HG03066 (cell line): Measurements from ENCODE around the gene HADH.
"Not testable (repeated sequence)": the region's sequence is repeated elsewhere in the genome, so short reads cannot be mapped to it uniquely, and the experiment has no call there.

Experiments
- ATAC-seq: cut with Tn5 transposase; IDR thresholded peaks from one replicate; pipeline ENCODE4 v1.9.1; 2021; ENCODE audit warnings: low read depth; ENCODE audit not compliant: unreplicated experiment

Gene HADH

DNA sequence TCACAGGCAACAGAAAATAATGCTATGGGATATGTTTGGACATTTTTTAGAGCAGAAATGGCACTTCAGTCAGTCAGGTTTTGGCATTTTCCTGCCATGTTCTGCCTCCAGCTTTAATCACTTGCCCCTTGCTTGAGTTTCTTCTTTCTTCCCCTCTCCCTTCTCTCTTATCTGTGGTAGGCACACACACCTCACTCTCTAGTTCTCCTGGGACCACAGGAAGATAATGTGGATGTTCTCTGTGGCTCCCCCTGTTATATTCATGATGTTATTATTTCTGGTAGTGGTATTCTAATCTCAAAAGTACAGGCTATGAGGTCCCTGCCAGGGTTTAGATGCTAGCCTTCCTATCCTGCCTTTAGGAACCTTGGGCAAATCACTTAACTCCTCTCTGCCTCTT is 5.2 kb downstream of the HADH start:
- ATAC-seq = no peak

DNA sequence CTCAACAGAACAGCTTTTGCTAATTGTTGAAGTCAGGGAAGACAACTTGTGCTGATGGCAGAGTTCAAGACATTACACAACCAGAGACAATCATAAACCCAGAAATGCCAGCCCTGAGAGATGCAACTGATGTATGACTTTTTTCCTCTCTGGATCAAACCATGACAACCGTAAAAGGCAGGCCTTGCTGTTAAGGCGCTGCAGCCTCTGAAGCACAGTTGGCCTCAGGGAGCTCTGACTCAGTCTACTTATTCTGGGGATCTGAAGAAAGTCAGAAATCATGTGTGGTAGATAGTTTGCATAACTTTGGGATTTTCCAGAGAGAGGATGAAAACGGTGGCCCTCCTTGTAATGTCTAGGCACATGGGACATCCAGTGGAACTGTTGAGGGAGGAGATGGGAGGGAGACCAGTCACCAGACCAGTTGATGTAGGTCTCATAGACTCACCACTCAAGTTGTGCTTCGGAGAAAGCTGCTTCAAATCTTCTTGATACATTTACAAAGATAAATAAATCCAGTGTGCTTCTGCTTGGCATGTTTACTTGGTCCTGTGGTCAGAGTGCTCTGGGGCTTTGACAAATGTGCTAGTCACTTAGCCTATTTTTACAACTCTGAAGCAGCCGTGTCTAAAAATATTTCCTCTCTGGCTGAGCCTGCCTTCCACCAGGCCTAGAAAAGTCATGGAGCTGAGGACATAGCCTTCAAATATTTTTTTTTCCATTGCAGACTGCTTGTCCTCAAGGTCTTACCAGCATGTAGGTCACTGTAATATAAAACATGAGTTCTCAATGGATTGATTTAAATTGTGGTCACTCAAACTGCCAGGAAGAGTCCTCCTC is 7.5 kb downstream of the HADH start:
- ATAC-seq = no peak

DNA sequence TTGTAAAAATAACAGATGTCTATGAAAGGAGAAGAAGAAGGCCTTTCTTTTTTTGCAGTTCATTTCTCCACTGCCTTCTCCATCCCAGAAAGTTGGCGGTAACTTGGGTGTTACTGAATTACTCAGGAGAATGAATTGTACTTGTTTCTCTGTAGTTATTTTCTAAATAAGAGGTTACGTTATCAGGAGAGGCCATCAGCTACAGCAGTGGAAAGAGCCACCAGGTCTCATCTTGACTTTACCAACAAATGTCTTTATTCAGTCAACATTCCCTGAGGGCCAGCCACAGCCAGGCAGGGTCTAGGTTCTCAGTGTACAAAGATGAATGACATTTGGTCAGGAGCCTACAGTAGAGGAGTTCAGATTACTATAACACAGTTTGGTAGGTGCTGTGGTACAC is 8.1 kb downstream of the HADH start:
- no peak for ATAC-seq

DNA sequence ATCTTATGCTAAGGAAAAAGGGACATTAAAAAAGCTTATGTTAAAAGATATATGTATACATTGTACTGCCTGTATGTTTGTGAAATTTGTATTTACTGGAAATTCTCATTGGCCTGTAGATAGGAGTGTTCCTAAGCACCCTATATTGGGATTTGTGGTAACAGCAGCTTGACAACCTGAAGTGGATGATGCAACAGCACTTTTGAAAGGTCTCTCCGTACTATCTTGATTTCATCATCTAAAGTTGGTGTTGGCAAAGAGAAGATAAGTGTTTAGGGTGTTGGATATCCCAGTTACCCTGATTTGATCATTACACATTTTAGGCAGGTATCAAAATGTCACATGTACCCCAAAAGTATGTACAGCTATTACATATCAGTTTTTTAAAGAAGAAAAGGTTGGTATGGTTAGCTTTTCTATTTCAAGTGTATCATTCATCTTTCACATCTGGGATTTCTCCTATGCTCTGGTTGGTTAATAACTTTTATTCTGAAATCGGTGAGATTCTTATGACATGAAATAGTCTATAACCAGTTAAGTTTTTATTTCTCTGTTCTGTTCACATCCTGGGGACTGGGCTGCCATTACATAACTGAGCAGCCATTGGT is 10.3 kb downstream of the HADH start:
- ATAC-seq = no peak

DNA sequence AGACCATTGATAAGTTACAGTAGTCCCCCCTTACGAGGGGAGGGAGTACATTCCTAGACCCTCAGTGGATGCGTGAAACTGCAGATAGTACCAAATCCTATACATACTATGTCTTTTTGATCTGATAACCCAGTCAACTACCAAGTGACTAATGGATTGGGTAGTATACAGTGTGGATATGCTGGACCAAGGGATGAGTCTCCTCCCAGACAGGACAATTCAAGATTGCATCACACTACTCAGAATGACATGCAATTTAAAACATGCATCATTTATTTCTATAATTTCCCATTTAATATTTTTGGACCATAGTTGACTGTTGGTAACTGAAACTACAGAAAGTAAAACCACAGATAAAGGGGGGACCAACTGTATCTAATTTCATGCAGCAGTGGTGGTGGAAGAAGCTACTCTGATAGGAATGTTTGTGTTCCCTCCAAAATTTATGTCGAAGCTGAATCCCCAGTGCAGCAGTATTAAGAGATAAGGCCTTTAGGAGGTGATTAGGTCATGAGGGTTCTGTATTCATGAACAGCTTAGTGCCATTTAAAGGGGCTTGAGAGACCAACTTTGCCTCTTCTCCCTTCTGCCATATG is 11.9 kb downstream of the HADH start:
- no peak for ATAC-seq

DNA sequence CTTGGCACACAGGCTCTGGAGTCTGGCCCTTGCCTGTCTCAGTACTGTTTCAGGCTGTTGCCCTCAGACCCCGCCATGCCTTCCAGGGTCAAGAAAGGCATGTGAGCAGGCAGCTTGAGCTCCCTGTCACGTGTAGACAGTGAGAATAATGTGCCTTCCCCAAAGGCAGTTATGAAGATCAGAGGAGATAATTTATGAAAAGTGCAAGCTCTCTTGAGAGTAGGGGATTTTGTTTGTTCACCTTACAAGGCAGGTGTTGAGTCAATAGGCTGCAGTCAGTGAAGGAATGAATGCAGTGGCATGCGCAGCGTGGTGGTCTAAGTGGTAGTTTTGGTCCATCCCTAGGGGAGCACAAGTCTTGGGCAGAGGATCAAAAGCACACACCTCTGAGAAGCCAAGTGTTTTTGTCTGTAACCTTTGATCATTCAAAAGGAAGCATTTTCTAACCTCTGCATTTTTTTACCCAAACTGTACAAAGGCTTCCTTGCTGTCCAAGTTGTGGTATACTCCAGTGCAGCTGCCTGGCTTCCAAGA is 14.4 kb downstream of the HADH start:
- ATAC-seq = no peak

DNA sequence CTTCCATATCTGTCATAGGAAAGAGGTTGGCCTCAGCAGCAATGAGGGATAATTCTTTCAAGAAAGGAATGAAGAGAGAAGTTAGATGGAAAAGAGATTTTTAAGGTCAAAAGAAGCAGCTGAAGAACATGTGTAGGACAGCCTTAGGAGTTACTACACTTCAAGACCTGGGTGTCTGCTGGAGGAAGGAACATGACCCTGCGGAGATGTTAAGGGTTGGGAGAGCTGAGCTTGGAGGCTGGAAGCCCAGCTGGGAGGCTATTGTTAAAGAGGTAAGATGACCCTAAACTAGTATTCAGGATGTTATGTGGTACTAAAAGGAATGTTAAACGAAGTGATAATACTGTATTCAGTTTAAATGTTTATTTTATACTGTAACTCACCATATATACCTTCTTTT is 15.0 kb downstream of the HADH start:
- no peak for ATAC-seq

DNA sequence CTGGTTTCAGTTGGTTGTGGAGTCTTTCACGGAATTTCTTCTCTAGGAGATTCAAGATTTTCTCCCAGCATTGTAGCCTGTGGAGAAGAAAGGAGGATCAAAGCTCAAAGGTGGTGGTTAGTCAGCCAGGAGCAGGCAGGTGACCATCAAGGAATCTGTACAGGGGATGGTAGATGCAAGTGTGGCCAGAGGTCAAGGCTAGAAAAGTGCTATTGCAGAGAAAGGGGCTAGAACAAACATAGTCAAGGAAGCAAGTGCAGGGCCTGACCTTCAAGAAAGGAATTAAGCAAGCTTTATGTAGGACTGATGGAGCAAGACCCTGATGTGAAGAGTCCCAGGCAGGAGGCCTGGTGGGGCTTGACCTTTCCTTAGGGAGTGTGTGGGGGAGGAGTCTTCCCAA is 16.1 kb downstream of the HADH start:
- no peak for ATAC-seq

DNA sequence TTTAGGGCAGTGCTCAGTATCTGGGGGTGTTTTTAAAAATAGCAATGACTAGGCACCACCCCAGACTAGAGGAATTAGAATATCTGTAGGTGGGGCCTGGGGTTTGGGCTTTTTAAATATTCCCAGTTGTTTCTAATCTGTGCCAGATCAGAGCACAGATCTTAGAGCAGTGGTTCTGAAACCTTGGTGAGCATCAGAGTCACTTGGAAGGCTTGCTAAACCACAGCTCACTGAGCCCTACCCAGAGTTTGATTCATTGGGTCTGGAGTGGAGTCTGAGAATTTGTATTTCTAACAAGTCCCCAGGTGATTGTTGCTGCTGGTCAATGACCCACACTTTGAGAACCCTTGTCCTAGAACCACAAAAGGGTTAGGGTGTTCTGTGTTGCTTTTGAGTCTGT is 16.7 kb downstream of the HADH start:
- no peak for ATAC-seq

DNA sequence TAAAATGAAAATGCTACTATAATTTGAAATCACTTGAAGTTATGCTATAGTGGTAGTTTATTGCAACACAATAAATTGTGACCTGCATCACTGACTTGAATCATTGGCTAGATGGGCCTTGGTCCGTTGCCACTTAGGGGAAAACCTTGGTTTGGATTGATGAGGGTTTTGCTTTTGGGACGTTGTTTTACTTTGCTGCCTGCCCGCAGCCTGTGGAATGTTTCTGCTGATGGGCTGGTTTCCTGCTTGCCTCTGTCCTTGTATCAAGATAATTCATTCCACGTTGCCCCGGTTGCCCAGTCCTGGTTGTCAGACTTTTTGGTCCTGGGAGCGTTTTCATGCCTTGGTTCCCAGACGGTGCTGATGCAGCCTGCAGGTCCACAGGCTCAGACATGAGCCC is 18.3 kb downstream of the HADH start:
- no peak for ATAC-seq

DNA sequence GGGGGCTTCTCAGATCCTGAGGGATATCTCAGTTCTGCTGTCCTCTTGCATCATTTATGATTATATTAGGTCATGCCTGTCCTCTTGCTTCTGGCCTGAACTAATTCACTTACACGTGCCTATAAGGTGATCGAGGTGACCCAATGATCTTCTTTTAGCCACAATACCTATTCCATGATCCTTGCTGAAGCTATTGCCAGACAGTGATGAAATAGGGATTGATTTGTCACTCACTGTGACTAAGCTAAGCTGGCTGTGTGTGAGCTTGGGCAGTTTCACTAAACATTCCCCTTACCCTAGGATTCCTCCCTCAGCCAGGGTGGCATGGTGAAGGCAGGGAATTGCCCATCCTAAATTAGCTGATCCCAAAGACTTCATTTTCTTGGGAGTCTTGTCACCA is 19.0 kb downstream of the HADH start:
- no peak for ATAC-seq

DNA sequence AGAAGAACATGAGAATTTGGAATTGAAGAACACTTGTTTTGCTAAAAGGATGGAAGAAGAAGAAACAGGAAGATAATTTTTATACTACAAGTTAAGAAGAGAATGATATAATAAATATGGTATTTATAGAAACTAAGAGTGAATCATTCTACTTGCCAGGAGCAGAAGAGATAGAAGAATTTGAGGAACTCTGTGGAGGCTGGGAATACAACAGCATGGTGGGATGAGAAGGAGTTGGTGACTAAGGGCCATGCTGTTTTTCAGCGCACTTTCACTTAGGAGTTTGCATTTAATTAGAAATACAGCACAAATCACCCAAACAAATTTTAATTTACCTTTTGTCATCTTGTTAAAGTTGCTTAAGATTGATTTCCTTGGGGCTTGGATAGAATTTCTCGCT is 20.5 kb downstream of the HADH start:
- ATAC-seq = no peak

DNA sequence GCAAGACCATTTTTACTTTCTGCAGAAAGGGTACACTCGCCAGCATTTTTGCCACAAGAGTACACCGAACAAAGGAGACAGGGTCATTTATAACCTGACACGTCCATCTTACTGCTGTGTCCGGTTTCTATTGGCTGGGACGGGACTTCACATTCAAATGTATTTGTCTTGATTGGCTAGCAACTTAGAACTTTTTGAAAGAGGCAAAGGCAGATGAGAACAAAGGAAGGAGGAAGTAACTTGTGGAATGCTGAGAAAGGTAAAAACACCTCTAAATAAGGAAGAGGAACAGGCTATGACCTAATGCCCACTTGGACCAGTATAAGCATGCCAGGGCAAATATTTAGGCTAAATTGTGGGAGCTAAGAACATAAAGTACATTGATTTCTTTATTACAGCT is 22.7 kb downstream of the HADH start:
- not testable (repeated sequence) for ATAC-seq

DNA sequence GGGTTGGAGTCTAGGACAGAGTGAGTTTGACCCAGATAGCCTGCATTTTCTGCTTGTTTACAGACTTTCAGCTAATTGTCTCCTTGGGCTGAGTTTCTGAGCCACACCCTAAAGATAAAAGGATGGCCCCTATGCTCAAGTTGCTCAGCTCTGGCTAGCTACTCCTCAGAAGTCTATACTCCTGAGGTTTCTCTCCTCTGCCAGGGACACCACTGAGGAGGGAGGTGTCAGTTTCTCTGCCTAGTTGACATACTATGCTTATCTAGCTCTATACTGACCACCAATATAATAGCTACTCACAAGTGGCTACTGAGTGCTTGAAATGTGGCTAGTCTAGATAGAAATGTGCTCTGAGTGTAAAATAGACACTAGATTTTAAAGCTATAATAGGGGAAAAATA is 23.6 kb downstream of the HADH start:
- no peak for ATAC-seq

DNA sequence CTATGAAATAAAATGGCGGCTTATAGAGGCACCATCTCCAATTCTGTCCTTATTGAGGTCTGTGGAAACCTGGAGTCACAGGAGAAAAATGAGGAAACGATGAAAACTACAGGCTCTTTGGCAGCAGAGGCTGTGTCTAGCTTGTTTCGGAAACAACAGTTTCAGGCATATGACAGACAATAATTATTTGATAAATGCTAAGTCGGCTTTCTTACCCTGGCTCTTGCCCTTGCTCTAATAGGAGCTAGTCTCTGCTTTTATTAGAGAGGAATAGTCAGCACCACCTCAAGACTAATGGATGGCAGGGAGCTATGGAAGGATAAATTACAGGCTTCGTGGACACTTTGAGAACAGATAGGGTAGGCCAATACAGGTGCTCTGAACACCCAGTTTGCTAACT is 24.3 kb downstream of the HADH start:
- ATAC-seq = no peak

DNA sequence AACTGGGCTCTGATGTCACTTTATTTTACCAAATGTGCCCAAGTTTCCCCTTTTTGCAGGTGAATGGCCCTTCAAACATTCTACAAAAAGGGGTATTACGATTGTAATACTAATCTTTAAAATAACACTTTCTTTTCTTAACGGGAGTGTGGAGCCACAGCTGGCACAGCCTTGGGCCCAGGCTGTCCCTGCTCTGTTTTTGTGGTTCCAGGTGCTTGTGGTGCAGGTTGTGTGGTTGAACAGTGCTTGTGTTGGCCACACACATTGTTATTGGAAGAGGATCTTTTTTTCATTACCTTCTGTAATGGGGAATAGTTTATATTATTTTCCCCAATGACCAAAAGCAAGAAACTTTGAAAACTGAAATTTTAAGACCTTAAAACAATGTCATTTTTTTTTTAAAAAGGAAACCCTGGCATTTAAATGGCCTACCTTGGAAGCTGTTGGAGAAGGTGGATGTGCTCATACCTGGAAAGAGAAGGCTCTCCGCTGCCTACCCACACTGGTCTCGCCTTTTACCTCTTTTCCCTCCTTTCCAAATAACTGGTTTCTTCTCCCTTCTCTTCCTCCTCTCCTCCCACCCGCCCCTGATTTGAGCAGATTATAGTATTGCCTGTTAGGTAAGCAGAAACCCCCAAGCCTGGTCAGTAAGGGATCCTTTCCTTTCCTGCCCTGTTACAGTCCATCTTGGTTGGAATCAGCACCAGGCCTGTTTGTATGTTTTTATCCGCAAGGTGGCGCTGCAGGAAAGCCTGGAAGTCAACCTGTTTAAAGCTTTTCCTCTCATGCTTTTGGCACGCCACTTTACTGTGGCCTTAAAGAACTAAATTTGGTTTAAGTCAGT is 28.6 kb downstream of the HADH start:
- ATAC-seq = no peak

DNA sequence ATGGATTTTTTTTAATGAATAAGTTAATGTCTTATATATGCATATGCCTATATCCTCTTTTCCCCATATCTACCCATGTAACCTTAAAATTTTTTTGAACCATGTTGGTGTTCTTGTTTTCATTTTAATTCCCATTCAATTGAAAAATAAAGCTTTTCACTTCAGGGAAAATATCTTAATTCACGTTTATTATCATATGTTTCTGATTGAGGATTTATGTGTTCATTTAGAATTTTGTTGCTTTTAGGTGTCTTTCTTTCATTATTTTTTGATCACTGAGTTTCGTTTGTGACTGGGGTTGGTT is 29.1 kb downstream of the HADH start:
- ATAC-seq = no peak

DNA sequence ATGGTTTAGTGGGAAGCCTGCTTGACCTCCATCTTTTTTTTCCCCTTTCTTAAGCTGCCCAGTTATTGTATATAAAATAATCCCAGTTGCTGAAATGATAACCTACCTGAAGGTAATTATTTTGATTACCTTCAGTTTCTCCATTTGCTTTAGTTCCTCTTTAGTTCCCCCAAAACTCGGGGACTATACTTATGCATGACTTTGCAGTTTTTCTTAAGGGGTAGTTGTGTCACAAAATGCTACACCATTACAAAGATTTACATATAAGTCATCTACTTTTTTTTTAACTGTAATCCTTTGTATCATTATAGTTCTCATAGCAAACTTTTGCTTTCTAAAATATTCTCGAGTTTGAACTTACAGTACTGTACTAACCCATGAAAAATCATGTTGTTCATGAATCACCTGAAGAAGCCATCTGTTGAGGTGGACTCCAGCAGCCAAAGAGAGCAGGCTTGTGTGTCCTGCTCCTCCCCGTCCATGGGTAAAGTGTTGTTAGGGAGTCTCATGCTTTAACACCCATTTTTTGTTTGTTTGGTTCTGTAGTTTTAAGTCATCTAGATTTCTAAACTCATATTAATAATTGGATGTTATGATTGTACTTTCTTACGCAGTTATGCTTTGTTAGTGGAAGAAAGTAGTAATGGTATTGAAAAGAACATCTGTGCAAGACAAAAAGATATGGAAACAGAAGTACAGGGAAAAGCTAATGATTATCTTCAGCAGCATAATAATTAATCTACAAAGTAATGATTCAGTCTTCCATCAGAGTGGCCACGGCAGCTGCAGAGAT is 34.6 kb downstream of the HADH start:
- ATAC-seq = no peak

DNA sequence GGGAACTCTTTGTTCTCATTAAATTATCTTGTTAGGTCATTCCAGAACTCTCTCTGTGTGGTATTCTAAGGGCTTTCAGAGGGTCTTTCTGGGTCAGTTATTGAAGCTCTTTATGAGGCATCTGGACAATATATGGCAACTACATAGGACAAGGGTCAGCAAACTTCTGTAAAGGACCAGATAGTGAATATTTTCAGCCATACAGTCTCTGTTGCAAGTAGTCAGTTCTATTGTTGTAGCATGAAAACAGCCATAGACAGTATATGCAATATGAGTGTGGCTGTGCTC is 35.1 kb downstream of the HADH start:
- no peak for ATAC-seq

DNA sequence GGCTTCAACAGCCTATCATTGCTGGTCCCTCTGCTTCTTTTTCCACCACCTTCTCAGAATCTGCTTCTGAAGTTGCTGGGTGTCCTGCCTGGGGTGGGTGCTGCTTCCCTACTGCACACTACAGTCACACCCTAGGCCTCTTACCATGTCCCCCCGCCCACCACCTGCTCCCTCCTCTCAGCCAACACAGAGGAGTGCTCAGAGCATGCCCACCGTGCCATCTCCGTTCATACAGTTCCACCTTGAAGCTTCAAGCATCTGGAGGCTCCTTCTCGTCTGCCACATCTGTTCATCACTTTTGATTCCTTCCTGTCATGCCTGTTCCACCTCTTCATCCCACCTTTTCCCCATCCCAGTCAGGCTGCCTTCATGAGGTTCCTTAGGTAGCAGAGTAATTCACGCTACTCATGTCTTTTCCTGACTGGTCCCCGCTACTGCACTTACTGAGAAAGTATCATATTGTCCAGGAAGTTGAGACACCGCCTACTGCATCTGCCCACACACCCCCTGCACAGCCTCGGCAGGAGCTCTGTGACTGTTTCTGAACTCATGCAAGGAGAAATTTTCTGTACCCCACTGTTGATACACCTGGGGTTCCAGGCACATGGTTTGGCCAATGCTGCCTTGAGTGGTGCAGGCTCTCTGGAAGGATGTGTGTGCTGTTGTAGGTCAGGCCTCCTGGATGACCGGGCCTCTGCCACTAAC is 39.5 kb downstream of the HADH start:
- no peak for ATAC-seq
